K562 (cell line): ENCODE data around the gene NXPH4. TPM values are rescaled to one million over a fixed set of nuclear protein-coding genes. Genes with fewer than 3 reads are reported as not detected.

Experiments used
- ARID4B ChIP-seq: sonication (generic); formaldehyde crosslinking; IDR thresholded peaks from 2 replicates; pipeline ENCODE4 v1.8.0; 2022; ENCODE audit warnings: mild to moderate bottlenecking, missing genetic modification reagents
- ATF7 ChIP-seq: fragments of 450-650 bp; IDR thresholded peaks from 2 replicates; pipeline ENCODE4 v1.7.1; 2014; ENCODE audit warnings: mild to moderate bottlenecking, moderate library complexity
- CEBPG ChIP-seq, 3 experiments: fragments of 200-800 bp in 1 of 3; sonication (Bioruptor generic) in 1 of 3; sonication (generic) in 1 of 3; formaldehyde crosslinking in 1 of 3; IDR thresholded peaks in 2 of 3; conservative IDR thresholded peaks in 1 of 3; 2 replicates each; pipeline versions ENCODE4 v1.6.1 to v1.8.0; 2016 to 2022; ENCODE audit warnings: missing compliant biosample characterization in 2 of 3, missing genetic modification characterization in 2 of 3, mild to moderate bottlenecking in 1 of 3, missing genetic modification reagents in 1 of 3
- CREB5 ChIP-seq: fragments of 250-450 bp; sonication (Bioruptor Pico); IDR thresholded peaks from 2 replicates; pipeline ENCODE4 v1.5.0; 2020; ENCODE audit warnings: mild to moderate bottlenecking
- EGR1 ChIP-seq: fragments of 450-650 bp; conservative IDR thresholded peaks from 2 replicates; pipeline ENCODE4 v1.6.1; 2017; ENCODE audit warnings: mild to moderate bottlenecking
- FOS ChIP-seq: IDR thresholded peaks from 3 replicates; pipeline ENCODE4 v1.6.1; 2011; ENCODE audit not compliant: insufficient read length; ENCODE audit errors: extremely low read depth
- HNRNPH1 ChIP-seq: fragments of 200-400 bp; formaldehyde crosslinking; optimal IDR thresholded peaks from 2 replicates; pipeline ENCODE3; 2017; ENCODE audit warnings: low read depth, mild to moderate bottlenecking, low read length, moderate library complexity
- IRF1 ChIP-seq: sonication (generic); formaldehyde crosslinking; IDR thresholded peaks from 2 replicates; pipeline ENCODE4 v1.8.0; 2022; ENCODE audit warnings: missing genetic modification reagents, mild to moderate bottlenecking, borderline replicate concordance
- JUND ChIP-seq, 2 experiments: IDR thresholded peaks; 2 replicates in 1 of 2; 3 replicates in 1 of 2; pipeline ENCODE4 v1.6.1; 2011; ENCODE audit warnings: borderline replicate concordance in 2 of 2, low read depth in 2 of 2, low read length in 2 of 2, improper control_type of control experiment in 1 of 2, missing biosample characterization in 1 of 2, missing genetic modification characterization in 1 of 2, missing genetic modification reagents in 1 of 2
- NONO ChIP-seq, 2 experiments: fragments of 200-400 bp in 1 of 2; fragments of 450-650 bp in 1 of 2; formaldehyde crosslinking in 1 of 2; IDR thresholded peaks; 2 replicates each; pipeline ENCODE4 v1.6.1; 2017; ENCODE audit warnings: low read depth in 2 of 2, mild to moderate bottlenecking in 2 of 2, moderate library complexity in 2 of 2, low read length in 1 of 2
- PYGO2 ChIP-seq: fragments of 450-650 bp; IDR thresholded peaks from 2 replicates; pipeline ENCODE4 v1.6.1; 2016; ENCODE audit warnings: mild to moderate bottlenecking, missing genetic modification characterization, moderate library complexity, missing compliant biosample characterization
- RB1 ChIP-seq: fragments of 450-650 bp; IDR thresholded peaks from 2 replicates; pipeline ENCODE4 v1.6.1; 2017; ENCODE audit warnings: low read depth, mild to moderate bottlenecking
- SMAD3 ChIP-seq: fragments of 450-650 bp; formaldehyde crosslinking; conservative IDR thresholded peaks from 2 replicates; pipeline ENCODE4 v1.4.0; 2020; ENCODE audit warnings: mild to moderate bottlenecking
- SRSF7 ChIP-seq: fragments of 200-400 bp; formaldehyde crosslinking; optimal IDR thresholded peaks from 2 replicates; pipeline ENCODE3; 2017; ENCODE audit warnings: mild to moderate bottlenecking, low read depth, low read length
- TEAD1 ChIP-seq, 2 experiments: fragments of 450-650 bp in 1 of 2; sonication (generic) in 1 of 2; formaldehyde crosslinking; IDR thresholded peaks; 2 replicates each; pipeline versions ENCODE4 v1.4.0 to v1.8.0; 2020 to 2022; ENCODE audit warnings: mild to moderate bottlenecking in 2 of 2, missing genetic modification reagents in 1 of 2
- ZNF23 ChIP-seq: fragments of 250-450 bp; sonication (Bioruptor Pico); IDR thresholded peaks from 2 replicates; pipeline ENCODE4 v1.4.0; 2020; ENCODE audit warnings: mild to moderate bottlenecking
- ZNF512 ChIP-seq: IDR thresholded peaks from 2 replicates; pipeline ENCODE4 v1.6.1; 2016; ENCODE audit warnings: missing genetic modification characterization, missing compliant biosample characterization
- ZNF551 ChIP-seq: fragments of 250-450 bp; sonication (Bioruptor Pico); IDR thresholded peaks from 2 replicates; pipeline ENCODE4 v1.5.0; 2021; ENCODE audit warnings: mild to moderate bottlenecking, moderate library complexity
- polyA plus RNA-seq, 8 experiments: library from polyadenylated mRNA; depleted of rRNA in 4 of 8; stranded (reverse) in 5 of 8; unstranded in 3 of 8; fragments of >200 nt; fragmentation: Nextera tagmentation in 2 of 8; fragmentation: Illumina TruSeq in 1 of 8; extraction: Ambion mirVana in 2 of 8; extraction: Trizol in 1 of 8; gene quantifications; 2 replicates each; pipeline versions ENCODE4 v1.2.1 to v1.2.3, GENCODE V29; 2011 to 2014; ENCODE audit warnings: inconsistent platforms in 1 of 8, missing spikeins in 1 of 8
- total RNA-seq, 7 experiments: library from RNA; depleted of rRNA in 6 of 7; stranded (reverse); fragments of >200 nt in 6 of 7; fragmentation: Illumina TruSeq in 2 of 7; extraction: Trizol in 2 of 7; gene quantifications; 2 replicates each; pipeline versions ENCODE4 v1.2.1 to v1.2.3, GENCODE V29; 2011 to 2021; ENCODE audit warnings: low replicate concordance in 1 of 7

NXPH4 gene
- total and polyA plus RNA-seq, 9 of the 15 experiments (the other 6 are each of a cell fraction or from before 2014, with no cell fraction given) = 0.49 to 2.7 (median 1.1) TPM; not detected in 4

GRCh38 chr12:57229634-57230380 lies 13.2 kb downstream of the NXPH4 start, which contains the start of gene SHMT2 (continued):
- TF ChIP-seq HNRNPH1 = no peak
- TF ChIP-seq ZNF23 = no peak
- TF ChIP-seq PYGO2 (tag) = no peak
- TF ChIP-seq CREB5 (CRISPR knock-in tag) = no peak
- TF ChIP-seq FOS = no peak
- TF ChIP-seq TEAD1 (CRISPR knock-in tag; IDR thresholded peaks at IDR 0.05) = peak in 1 of 2 experiments; percentile 11; a peak in 1 of 4 replicates
- peak; percentile 85 for TF ChIP-seq ATF7
- peak; percentile 99 for TF ChIP-seq CEBPG (CRISPR knock-in tag; IDR thresholded peaks at IDR 0.05)
- peak; percentile 98 to 99 for TF ChIP-seq CEBPG (tag; conservative IDR thresholded peaks at IDR 0.05 in 1 of 2, IDR thresholded peaks at IDR 0.05 in 1 of 2)
- no peak for TF ChIP-seq RB1
- no peak for TF ChIP-seq IRF1
- TF ChIP-seq SMAD3 (CRISPR knock-in tag) = no peak
- no peak for TF ChIP-seq ZNF512
- TF ChIP-seq JUND (IDR thresholded peaks at IDR 0.05; ENCODE audit: borderline replicate concordance, low read depth, low read length) = peak; percentile 72
- TF ChIP-seq JUND (tag; IDR thresholded peaks at IDR 0.05; ENCODE audit: borderline replicate concordance, low read depth, low read length) = peak; percentile 13; the same call in 1 of the 3 replicates
- no peak for TF ChIP-seq SRSF7
- TF ChIP-seq NONO (IDR thresholded peaks at IDR 0.05; ENCODE audit: low read depth in 2 of 2, low read length in 1 of 2) = no peak
- peak; percentile 68 for TF ChIP-seq EGR1
- peak; percentile 30; the same call in 1 of the 2 replicates for TF ChIP-seq ARID4B (CRISPR knock-in tag)
- TF ChIP-seq ZNF551 (CRISPR knock-in tag) = no peak
